K562 treated with DMSO at 1 percent for 12 hours (cell line): ENCODE data around the gene CCBE1. TPM values are rescaled to one million over a fixed set of nuclear protein-coding genes. Genes with fewer than 3 reads are reported as not detected.

Experiments
- total RNA-seq: library from RNA; unstranded; fragments of 300-600 nt; gene quantifications from 2 replicates; pipeline ENCODE4 v1.2.3, GENCODE V29; 2022; ENCODE audit not compliant: insufficient read depth

CCBE1 gene
- total RNA-seq: not detected in 2 replicates

DNA sequence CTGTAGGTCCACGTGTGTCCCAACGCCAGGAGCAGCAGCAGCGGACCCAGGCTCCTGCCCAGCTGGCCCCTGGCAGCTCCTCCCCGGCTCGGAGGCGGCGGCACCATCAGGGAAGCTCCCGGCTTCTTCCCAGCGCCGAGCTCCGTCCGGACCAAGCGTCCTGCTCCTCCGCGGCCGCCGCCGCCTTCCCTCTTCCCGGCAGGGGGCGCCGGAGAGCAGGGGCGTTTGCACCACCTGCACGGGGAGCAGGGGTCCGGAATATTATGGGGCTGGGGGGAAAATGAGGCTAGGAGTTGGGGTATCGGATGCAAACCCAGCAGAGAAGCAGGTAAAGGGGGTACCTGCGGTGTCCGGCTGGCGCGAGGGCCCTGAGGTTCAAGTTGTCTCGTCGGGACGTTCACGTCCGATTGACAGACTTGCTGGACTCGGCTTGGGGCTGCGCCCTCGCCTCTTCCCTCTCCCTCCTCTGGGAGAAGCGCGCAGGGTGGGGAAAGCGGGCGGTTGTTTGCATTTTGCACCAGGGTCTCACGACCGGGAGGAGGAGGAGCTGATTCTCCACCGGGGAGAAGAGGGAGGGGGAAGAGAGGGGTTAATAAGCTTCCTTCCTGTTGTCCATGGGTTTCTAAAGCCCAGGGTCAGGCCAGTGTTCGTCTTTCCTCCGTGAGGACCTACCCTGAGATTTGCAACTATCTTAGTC lies at the start of gene CCBE1:
CCBE1 (minus strand) TSS at position 188 of the 697 bp plus-strand sequence.

Other genes starting within 250 kb of the CCBE1 start
- 20.6 and 35.4 TPM in 2 replicates for gene PMAIP1, start 202.6 kb upstream of the CCBE1 start, total RNA-seq